Stimulated activated CD8-positive, alpha-beta memory T cell treated with anti-CD3 and anti-CD28 coated beads, Interleukin-4, amount 100 ng/mL, for 48 hours (primary cell): Measurements from ENCODE around the gene NIPBL.
"Not testable (repeated sequence)": the region's sequence is repeated elsewhere in the genome, so short reads cannot be mapped to it uniquely, and the experiment has no call there.

Source experiments
- DNase-seq: peaks from one replicate; pipeline ENCODE4 v3.0.0-alpha.2; 2020

NIPBL gene

GRCh38 chr5:36876299-36876964 lies at the start of gene NIPBL:
NIPBL (plus strand) TSS chr5:36876769; CDS start chr5:36953697, 76,928 bp downstream.
- DNase-seq, result peak; percentile 90

- DNase-seq, result no peak
Observed at GRCh38 chr5:36832274-36832673, 44.3 kb upstream of the NIPBL start.

GRCh38 chr5:36836831-36837230 lies 39.7 kb upstream of the NIPBL start:
- no peak for DNase-seq

GRCh38 chr5:36839489-36840476 lies 36.8 kb upstream of the NIPBL start:
- no peak for DNase-seq

- no peak for DNase-seq
Observed at GRCh38 chr5:36841677-36842076, 34.9 kb upstream of the NIPBL start.

GRCh38 chr5:36842087-36842486 lies 34.5 kb upstream of the NIPBL start:
- DNase-seq, result no peak

- no peak for DNase-seq
Observed at GRCh38 chr5:36844305-36844704, 32.3 kb upstream of the NIPBL start.

GRCh38 chr5:36848545-36848944 lies 28.0 kb upstream of the NIPBL start:
- DNase-seq, result not testable (repeated sequence)

GRCh38 chr5:36852903-36853302 lies 23.7 kb upstream of the NIPBL start:
- not testable (repeated sequence) for DNase-seq

GRCh38 chr5:36854402-36855140 lies 22.0 kb upstream of the NIPBL start:
- no peak for DNase-seq

GRCh38 chr5:36855141-36855495 lies 21.5 kb upstream of the NIPBL start:
- DNase-seq, result no peak

- no peak for DNase-seq
Observed at GRCh38 chr5:36861871-36862270, 14.7 kb upstream of the NIPBL start.

- DNase-seq, result no peak
Observed at GRCh38 chr5:36870399-36871040, 6.0 kb upstream of the NIPBL start.

- no peak for DNase-seq
Observed at GRCh38 chr5:36874465-36874864, 2.1 kb upstream of the NIPBL start.

GRCh38 chr5:36875051-36875789 lies 1.3 kb upstream of the NIPBL start:
- DNase-seq, result peak; percentile 67

GRCh38 chr5:36875790-36876298 lies 725 bp upstream of the NIPBL start:
- DNase-seq, result peak; percentile 81

- DNase-seq, result peak; percentile 71
Observed at GRCh38 chr5:36876965-36877666, 547 bp downstream of the NIPBL start.

- no peak for DNase-seq
Observed at GRCh38 chr5:36877667-36878391, 1.3 kb downstream of the NIPBL start.

- no peak for DNase-seq
Observed at GRCh38 chr5:36878392-36879082, 2.0 kb downstream of the NIPBL start.
